ENCODE results near the gene ZFP3.
"Not testable (repeated sequence)": the region's sequence is repeated elsewhere in the genome, so short reads cannot be mapped to it uniquely, and the experiment has no call there.

- not testable (repeated sequence) for TF ChIP-seq CTCF, POLR2A (IDR thresholded peaks at IDR 0.05)
These were observed 2.8 kb upstream of the ZFP3 start for GRCh38 chr17:5075472-5075871.
